ENCODE data around the gene GSG1L. TPM values are rescaled to one million over a fixed set of nuclear protein-coding genes. Genes with fewer than 3 reads are reported as not detected.

GSG1L gene
- total and polyA plus RNA-seq, 12 donors = 0.68 to 14.6 (median 3.4) TPM; not detected in 5

- ATAC-seq = no peak
- Histone ChIP-seq H3K4me3 (no peak overlapping the region), H3K36me3 (no peaks in the 10 kb centered on the region), H3K27me3 (peaks cover 0 to 3% (median 0%) of the 10 kb centered on the region in 7 donors), H3K4me1 (no peaks in the 10 kb centered on the region), H3K27ac (no peak overlapping the region), H3K9me3 (peaks cover 0 to 35% (median 0%) of the 10 kb centered on the region in 11 donors)
- intact Hi-C loops (cut with DNase I) = no loop called here
- DNase-seq = no peak
- TF ChIP-seq CTCF (IDR thresholded peaks at IDR 0.05) = no peak
- WGBS, 2 donors = 80 to 89% methylated on average over 3 of the region's 3 CpGs
These were observed 110.7 kb downstream of the GSG1L start for GRCh38 chr16:27952811-27953210.

GRCh38 chr16:27951489-27952120 is 111.9 kb downstream of the GSG1L start:
- WGBS, 2 donors = 74 to 76% methylated on average over 7 of the region's 7 CpGs
- Histone ChIP-seq H3K4me1 (no peaks in the 10 kb centered on the region), H3K9me3 (peaks cover 0 to 23% (median 0%) of the 10 kb centered on the region in 11 donors), H3K4me3 (no peak overlapping the region), H3K27me3 (peaks cover 0 to 3% (median 0%) of the 10 kb centered on the region in 7 donors), H3K36me3 (no peaks in the 10 kb centered on the region), H3K27ac (no peak overlapping the region)
- ATAC-seq (no peak), DNase-seq (no peak)
- no peak for TF ChIP-seq CTCF (IDR thresholded peaks at IDR 0.05)
- intact Hi-C loops (cut with DNase I) = no loop called here

- H3K27me3 ChIP-seq = peaks cover 0 to 10% (median 0%) of the 10 kb centered on the region in 7 donors
- no peak overlapping the region for H3K4me3 ChIP-seq
- no peak for DNase-seq
- no peak overlapping the region for H3K27ac ChIP-seq
- no peaks in the 10 kb centered on the region for H3K36me3 ChIP-seq
- peaks cover 0 to 13% (median 0%) of the 10 kb centered on the region in 11 donors for H3K9me3 ChIP-seq
- no peaks in the 10 kb centered on the region for H3K4me1 ChIP-seq
- ATAC-seq = no peak
- WGBS, 2 donors = 82 to 88% methylated on average over 7 of the region's 7 CpGs
- TF ChIP-seq CTCF (IDR thresholded peaks at IDR 0.05) = no peak
- intact Hi-C loops (cut with DNase I) = no loop called here
These were observed 113.2 kb downstream of the GSG1L start for GRCh38 chr16:27950206-27950887.

- Histone ChIP-seq H3K9me3 (no peaks in the 10 kb centered on the region), H3K36me3 (no peaks in the 10 kb centered on the region), H3K4me1 (no peaks in the 10 kb centered on the region), H3K4me3 (no peak overlapping the region), H3K27ac (no peak overlapping the region), H3K27me3 (peaks cover 0 to 33% (median 4%) of the 10 kb centered on the region in 7 donors)
- DNase-seq = no peak
- ATAC-seq = no peak
- no peak for TF ChIP-seq CTCF (IDR thresholded peaks at IDR 0.05)
- intact Hi-C loops (cut with DNase I) = no loop called here
- 76 to 77% methylated on average over 7 of the region's 7 CpGs for WGBS, 2 donors
These were observed 115.8 kb downstream of the GSG1L start for GRCh38 chr16:27947696-27948095.
